ENCODE results near the gene PPP3CA.

GRCh38 chr4:101334963-101335572, 12.3 kb downstream of the PPP3CA start:
- TF ChIP-seq EZH2phosphoT487 (IDR thresholded peaks at IDR 0.05; ENCODE audit: low read length) (no peak), EZH2 (optimal IDR thresholded peaks at IDR 0.05; ENCODE audit: low read depth, low read length) (no peak), CTCF (IDR thresholded peaks at IDR 0.05; ENCODE audit: low read length) (no peak)

All from MM.1S (cell line).